GM10266 (cell line): Measurements from ENCODE around the gene TLK1.

Experiments used
- DNase-seq: peaks from one replicate; pipeline ENCODE4 v3.0.0; 2012; ENCODE audit errors: extremely low spot score
- TF ChIP-seq, protein P1 (sequence below): IDR thresholded peaks from 2 replicates; pipeline ENCODE4 v1.5.1; 2012; ENCODE audit warnings: mild to moderate bottlenecking, low read depth; ENCODE audit not compliant: control insufficient read depth, insufficient read depth; ENCODE audit errors: missing control alignments

The TLK1 gene

DNA sequence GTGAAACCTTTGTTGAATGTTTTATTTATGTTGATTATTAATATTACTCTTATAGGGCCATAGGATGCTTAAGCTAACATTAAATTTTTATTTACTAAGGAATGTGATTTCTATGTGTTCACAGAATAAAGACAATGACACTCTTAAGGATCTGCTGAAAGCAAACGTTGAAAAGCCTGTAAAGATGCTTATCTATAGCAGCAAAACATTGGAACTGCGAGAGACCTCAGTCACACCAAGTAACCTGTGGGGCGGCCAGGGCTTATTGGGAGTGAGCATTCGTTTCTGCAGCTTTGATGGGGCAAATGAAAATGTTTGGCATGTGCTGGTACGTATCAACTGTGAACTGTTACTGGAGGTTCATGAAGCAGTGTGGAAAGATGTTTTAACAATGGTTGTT, 211.3 kb downstream of the TLK1 start:
- TF ChIP-seq, protein P1, sequence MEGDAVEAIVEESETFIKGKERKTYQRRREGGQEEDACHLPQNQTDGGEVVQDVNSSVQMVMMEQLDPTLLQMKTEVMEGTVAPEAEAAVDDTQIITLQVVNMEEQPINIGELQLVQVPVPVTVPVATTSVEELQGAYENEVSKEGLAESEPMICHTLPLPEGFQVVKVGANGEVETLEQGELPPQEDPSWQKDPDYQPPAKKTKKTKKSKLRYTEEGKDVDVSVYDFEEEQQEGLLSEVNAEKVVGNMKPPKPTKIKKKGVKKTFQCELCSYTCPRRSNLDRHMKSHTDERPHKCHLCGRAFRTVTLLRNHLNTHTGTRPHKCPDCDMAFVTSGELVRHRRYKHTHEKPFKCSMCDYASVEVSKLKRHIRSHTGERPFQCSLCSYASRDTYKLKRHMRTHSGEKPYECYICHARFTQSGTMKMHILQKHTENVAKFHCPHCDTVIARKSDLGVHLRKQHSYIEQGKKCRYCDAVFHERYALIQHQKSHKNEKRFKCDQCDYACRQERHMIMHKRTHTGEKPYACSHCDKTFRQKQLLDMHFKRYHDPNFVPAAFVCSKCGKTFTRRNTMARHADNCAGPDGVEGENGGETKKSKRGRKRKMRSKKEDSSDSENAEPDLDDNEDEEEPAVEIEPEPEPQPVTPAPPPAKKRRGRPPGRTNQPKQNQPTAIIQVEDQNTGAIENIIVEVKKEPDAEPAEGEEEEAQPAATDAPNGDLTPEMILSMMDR: no peak
- DNase-seq: no peak

DNA sequence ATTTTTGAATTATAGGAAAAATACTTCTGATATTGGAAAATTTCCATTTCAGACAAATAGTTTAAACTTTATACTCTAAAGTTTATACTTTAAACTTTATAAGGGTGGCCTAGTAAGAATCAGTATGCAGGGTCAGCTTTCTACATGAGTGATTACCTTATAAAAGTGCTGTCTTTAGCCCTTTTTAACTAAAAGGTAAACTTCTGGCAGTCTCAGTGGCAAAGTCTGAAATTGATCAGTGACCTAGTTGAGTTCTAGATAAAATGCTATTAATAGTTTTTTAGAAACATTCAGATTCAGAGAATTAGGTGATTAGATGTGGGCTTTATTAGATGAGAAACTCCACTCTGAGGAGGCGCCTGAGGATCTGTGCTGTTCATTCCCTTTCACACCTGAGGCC, 216.1 kb downstream of the TLK1 start:
- no peak for DNase-seq
- TF ChIP-seq, protein P1: no peak

DNA sequence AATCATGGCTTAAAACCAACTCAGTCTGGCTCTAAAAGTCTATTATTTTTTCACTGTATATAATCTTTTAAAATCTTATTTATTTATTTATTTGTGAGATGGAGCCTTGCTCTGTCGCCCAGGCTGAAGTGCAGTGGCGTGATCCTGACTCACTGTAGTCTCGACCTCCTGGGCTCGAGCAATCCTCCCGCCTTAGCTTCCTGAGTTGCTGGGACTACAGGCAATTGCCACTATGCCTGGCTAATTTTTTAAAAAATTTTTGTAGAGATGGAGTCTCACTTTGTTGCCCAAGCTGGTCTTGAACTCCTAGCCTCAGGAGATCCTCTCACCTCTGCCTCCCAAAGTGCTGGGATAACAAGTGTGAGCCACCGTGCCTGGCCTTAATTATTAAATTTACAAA, 217.1 kb downstream of the TLK1 start:
- no peak for DNase-seq
- TF ChIP-seq, protein P1: no peak

DNA sequence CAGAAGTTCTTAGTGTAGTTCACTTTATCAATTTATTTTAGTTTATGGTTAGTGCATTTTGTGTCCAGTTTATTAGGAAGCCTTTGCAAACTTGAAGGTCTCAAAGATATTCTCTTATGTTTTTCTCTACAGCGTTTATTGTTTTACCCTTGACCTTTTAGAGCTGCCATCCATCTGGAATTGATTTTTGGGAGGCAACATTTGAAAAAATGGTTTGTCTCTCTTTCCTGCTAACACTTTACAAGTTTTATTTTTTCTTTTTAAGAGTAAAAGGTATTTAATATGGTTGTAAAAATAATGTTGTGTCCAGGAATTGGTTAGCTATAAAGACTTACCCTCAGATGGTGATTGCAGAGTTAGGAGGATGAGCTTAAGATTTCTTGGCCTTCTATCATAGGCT, 217.7 kb downstream of the TLK1 start:
- DNase-seq: no peak
- TF ChIP-seq, protein P1: no peak

DNA sequence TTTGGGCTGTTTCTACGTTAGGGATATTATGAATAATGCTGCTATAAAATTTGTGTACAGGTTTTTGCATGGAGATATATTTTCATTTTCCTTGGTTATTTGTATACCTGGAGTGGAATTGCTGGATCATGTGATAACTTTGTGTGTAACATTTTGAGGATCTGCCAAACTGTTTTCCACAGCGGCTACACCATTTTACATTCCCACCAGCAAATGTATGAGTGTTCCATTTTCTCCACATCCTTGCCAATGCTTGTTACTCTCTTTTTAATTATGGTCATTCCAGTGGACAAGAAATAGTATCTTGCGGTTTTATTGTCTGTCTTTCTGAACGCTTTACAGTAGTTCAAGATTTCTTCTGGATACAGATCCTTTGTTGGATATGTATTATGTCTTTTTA, 218.1 kb downstream of the TLK1 start:
- no peak for DNase-seq
- TF ChIP-seq, protein P1: no peak
